Measurements from ENCODE around the gene ATP8A2. TPM values are rescaled to one million over a fixed set of nuclear protein-coding genes. Genes with fewer than 3 reads are reported as not detected.
"Not testable (repeated sequence)": the region's sequence is repeated elsewhere in the genome, so short reads cannot be mapped to it uniquely, and the experiment has no call there.

ATP8A2 gene
- total and polyA plus RNA-seq, 11 donors: 0.01 to 0.29 (median 0.05) TPM; not detected in 2

DNA sequence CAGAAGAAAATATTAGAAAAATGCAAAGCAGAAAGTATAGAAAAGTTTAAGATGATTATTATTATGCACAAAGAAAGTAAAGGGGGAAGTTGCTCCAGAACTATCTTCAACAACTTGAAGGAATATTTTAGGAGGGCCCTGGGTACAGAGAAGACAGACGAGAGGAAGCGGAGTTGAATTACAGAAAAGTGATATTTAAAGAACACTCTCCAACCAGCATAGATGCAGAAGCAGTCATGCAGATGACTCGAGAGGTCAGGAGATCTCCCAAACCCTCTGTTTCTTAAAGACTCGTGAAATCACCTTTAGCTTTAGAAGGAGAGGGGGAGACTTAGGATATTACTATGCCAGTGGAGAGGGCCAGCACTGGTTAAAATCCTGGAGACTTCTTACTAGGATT lies 688.6 kb downstream of the ATP8A2 start:
- ATAC-seq (no peak), DNase-seq (no peak)
- no peaks in the 10 kb centered on the region for H3K36me3 ChIP-seq
- intact Hi-C loops (cut with DNase I): loop anchor here in 5 of 10 donors (5.0 to 10.0 kb wide), 2 partner anchors 226 to 488 kb away; no protein-coding TSS in a partner anchor
- WGBS, 4 donors: 79 to 85% (median 83%) methylated on average over 4 of the region's 4 CpGs
- H3K27ac ChIP-seq: no peak overlapping the region
- H3K9me3 ChIP-seq: no peaks in the 10 kb centered on the region
- TF ChIP-seq, protein P1, sequence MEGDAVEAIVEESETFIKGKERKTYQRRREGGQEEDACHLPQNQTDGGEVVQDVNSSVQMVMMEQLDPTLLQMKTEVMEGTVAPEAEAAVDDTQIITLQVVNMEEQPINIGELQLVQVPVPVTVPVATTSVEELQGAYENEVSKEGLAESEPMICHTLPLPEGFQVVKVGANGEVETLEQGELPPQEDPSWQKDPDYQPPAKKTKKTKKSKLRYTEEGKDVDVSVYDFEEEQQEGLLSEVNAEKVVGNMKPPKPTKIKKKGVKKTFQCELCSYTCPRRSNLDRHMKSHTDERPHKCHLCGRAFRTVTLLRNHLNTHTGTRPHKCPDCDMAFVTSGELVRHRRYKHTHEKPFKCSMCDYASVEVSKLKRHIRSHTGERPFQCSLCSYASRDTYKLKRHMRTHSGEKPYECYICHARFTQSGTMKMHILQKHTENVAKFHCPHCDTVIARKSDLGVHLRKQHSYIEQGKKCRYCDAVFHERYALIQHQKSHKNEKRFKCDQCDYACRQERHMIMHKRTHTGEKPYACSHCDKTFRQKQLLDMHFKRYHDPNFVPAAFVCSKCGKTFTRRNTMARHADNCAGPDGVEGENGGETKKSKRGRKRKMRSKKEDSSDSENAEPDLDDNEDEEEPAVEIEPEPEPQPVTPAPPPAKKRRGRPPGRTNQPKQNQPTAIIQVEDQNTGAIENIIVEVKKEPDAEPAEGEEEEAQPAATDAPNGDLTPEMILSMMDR (IDR thresholded peaks at IDR 0.05): no peak
- H3K27me3 ChIP-seq: peaks cover 0 to 14% (median 5%) of the 10 kb centered on the region in 9 donors
- no peak overlapping the region for H3K4me3 ChIP-seq
- no peaks in the 10 kb centered on the region for H3K4me1 ChIP-seq

DNA sequence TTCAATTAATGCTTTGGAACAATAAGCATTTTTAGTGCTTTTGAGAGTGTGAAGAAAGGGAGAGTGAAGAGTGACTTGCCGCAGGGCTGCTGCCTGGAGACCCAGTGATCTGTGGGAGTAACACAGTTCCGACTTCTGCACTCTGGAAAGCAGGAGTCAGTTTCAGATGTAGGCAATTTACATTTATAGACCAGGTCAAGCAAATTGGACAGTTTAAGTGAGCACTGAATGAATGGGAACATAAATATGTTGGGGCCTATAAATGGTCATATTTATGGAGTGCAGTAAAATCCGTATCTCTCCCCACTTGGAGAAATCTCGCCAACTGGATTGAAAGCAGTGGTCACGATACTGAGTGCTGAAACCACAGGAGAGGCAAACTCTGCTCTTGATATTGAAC lies 689.5 kb downstream of the ATP8A2 start:
- Histone ChIP-seq H3K36me3 (no peaks in the 10 kb centered on the region), H3K27ac (no peak overlapping the region), H3K9me3 (no peaks in the 10 kb centered on the region), H3K4me3 (no peak overlapping the region), H3K27me3 (peaks cover 0 to 11% (median 3%) of the 10 kb centered on the region in 9 donors), H3K4me1 (no peaks in the 10 kb centered on the region)
- intact Hi-C loops (cut with DNase I): loop anchor here in 5 of 10 donors (5.0 to 10.0 kb wide), 2 partner anchors 226 to 489 kb away; no protein-coding TSS in a partner anchor
- TF ChIP-seq POLR2A (IDR thresholded peaks at IDR 0.05): no peak
- no peak for ATAC-seq
- 79 to 94% (median 86%) methylated on average over 5 of the region's 5 CpGs for WGBS, 4 donors
- no peak for DNase-seq

DNA sequence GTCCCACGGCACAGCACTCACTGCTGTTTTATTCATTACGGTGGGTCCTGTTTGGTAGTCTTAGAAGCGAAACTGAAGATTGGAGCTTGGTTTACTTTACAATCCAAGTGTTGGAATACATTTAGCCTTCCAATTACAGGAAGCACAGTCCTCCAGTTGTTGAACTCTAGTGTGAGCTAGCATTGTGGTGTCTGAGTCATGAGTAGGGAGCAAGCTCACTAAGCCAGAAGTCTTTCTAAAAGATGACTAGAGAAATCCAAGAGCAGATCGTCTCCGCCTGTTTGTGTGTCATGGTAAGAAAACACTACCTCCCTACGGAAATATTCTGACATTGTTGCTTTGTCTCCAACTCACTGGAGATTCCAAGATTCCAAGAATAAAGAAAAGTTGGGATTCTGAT lies 690.2 kb downstream of the ATP8A2 start:
- peaks cover 0 to 9% (median 0%) of the 10 kb centered on the region in 9 donors for H3K27me3 ChIP-seq
- TF ChIP-seq POLR2A (IDR thresholded peaks at IDR 0.05): no peak
- TF ChIP-seq, protein P1 (IDR thresholded peaks at IDR 0.05): no peak
- WGBS, 4 donors: 77 to 89% (median 80%) methylated on average over 6 of the region's 6 CpGs
- no peaks in the 10 kb centered on the region for H3K4me1 ChIP-seq
- H3K9me3 ChIP-seq: no peaks in the 10 kb centered on the region
- H3K36me3 ChIP-seq: no peaks in the 10 kb centered on the region
- ATAC-seq (peak in 3 of 4 donors; percentile 27 to 74 (median 42)), DNase-seq (no peak)
- intact Hi-C loops (cut with DNase I): loop anchor here in 8 of 10 donors (2.0 to 10.0 kb wide), 3 partner anchors 227 to 490 kb away; no protein-coding TSS in a partner anchor
- no peak overlapping the region for H3K4me3 ChIP-seq
- H3K27ac ChIP-seq: no peak overlapping the region

DNA sequence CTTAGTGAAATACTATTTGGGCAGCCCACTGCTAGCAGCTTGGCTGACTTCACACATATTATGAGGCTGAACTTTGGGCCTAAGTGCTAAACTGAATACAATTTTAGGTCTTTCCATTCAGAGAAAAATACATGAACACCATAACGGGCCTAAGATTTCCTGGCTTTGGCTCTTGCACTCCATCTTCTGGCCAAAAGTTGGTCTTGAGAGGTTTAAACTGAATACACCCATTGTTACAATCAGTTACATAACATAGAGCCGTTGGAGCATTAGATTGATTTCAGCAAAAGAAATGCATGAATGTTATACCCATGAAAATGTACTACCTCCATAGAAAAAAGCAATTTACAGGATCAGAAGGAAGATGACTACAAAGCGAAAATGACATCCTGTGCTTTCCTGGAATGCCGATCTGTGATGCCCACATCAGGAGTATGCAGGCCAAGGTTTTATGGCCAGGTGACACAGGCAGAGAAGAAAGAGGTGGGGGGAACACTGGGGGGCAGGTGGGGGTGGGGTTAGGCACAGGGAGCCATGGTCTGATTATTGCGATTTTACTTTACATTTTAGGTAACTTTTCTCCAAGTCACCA lies 691.2 kb downstream of the ATP8A2 start:
- DNase-seq: peak in 2 of 5 donors; percentile 29 to 44
- 53 to 58% (median 55%) methylated on average over 5 of the region's 5 CpGs for WGBS, 4 donors
- no peak overlapping the region for H3K4me3 ChIP-seq
- intact Hi-C loops (cut with DNase I): loop anchor here in 8 of 10 donors (2.0 to 10.0 kb wide), 3 partner anchors 228 to 491 kb away; no protein-coding TSS in a partner anchor
- TF ChIP-seq, protein P1 (IDR thresholded peaks at IDR 0.05): peak; percentile 54 to 79 (median 68)
- TF ChIP-seq POLR2A (IDR thresholded peaks at IDR 0.05): no peak
- H3K4me1 ChIP-seq: no peaks in the 10 kb centered on the region
- H3K27me3 ChIP-seq: peaks cover 0 to 8% (median 0%) of the 10 kb centered on the region in 9 donors
- H3K36me3 ChIP-seq: no peaks in the 10 kb centered on the region
- H3K27ac ChIP-seq: no peak overlapping the region
- ATAC-seq: peak in 3 of 4 donors; percentile 47 to 84 (median 77)
- H3K9me3 ChIP-seq: no peaks in the 10 kb centered on the region

DNA sequence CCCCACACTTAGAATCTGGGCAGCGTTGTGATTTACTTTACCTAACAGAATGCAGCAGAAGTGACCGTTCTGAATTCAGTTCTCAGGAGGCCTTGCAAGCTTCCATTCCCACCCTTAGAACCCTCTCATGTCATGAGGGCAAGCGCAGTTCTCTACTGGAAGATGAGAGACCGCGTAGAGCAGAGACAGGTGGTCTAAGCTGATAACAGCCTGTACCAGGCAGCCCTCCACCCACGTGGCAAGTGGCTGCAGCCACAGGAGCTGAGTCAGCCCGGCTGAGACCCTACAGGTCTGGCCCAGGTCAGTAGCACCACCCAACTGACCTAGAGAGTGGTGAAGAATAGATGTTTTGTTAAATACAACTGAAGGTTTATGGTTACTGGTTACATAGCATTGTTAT lies 694.7 kb downstream of the ATP8A2 start:
- not testable (repeated sequence) for H3K4me1 ChIP-seq, ATAC-seq, H3K27ac ChIP-seq, H3K27me3 ChIP-seq, H3K36me3 ChIP-seq, DNase-seq, H3K9me3 ChIP-seq, H3K4me3 ChIP-seq
- 67 to 75% (median 72%) methylated on average over 7 of the region's 7 CpGs for WGBS, 4 donors
- intact Hi-C loops (cut with DNase I): loop anchor here in 2 of 10 donors (2.0 to 10.0 kb wide), 2 partner anchors 232 to 494 kb away; no protein-coding TSS in a partner anchor

All from heart left ventricle (tissue), 16 donors.